Uterus (tissue), 2 donors: ENCODE measurements around the gene SFXN4.

Experiments
- POLR2A ChIP-seq, 2 donors: fragments of 450-650 bp; IDR thresholded peaks; one replicate each; pipeline ENCODE4 v1.6.1; 2016; ENCODE audit warnings: antibody characterized with exemption in 2 of 2, mild to moderate bottlenecking in 1 of 2, moderate library complexity in 1 of 2
- TF ChIP-seq, protein P1 (sequence below), 4 experiments: fragments of 200-600 bp in 2 of 4; fragments of 450-650 bp in 2 of 4; sonication (generic) in 2 of 4; IDR thresholded peaks; one replicate each; pipeline ENCODE4 v1.5.1; 2016 to 2019; ENCODE audit warnings: antibody characterized with exemption in 4 of 4, mild to moderate bottlenecking in 2 of 4, moderate library complexity in 1 of 4

DNA sequence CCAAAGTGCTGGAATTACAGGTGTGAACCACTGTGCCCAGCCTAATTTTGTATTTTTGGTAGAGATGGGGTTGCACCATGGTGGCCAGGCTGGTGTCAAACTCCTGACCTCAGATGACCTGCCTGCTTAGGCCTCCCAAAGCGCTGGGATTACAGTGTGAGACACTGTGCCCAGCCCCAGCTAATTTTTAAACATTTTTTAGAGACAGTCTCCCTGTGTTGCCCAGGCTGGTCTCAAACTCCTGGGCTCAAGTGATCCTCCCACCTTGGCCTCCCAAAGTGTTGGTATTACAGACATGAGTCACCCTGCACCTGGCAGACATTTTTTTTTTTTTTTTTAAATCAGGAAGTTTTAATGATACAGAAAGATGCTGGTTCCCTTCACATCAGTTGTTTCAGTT is 46.1 kb downstream of the SFXN4 start:
- TF ChIP-seq, protein P1, sequence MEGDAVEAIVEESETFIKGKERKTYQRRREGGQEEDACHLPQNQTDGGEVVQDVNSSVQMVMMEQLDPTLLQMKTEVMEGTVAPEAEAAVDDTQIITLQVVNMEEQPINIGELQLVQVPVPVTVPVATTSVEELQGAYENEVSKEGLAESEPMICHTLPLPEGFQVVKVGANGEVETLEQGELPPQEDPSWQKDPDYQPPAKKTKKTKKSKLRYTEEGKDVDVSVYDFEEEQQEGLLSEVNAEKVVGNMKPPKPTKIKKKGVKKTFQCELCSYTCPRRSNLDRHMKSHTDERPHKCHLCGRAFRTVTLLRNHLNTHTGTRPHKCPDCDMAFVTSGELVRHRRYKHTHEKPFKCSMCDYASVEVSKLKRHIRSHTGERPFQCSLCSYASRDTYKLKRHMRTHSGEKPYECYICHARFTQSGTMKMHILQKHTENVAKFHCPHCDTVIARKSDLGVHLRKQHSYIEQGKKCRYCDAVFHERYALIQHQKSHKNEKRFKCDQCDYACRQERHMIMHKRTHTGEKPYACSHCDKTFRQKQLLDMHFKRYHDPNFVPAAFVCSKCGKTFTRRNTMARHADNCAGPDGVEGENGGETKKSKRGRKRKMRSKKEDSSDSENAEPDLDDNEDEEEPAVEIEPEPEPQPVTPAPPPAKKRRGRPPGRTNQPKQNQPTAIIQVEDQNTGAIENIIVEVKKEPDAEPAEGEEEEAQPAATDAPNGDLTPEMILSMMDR (IDR thresholded peaks at IDR 0.05) = no peak
- TF ChIP-seq POLR2A (IDR thresholded peaks at IDR 0.05) = no peak
